Chondrocyte (in vitro differentiated cells): ENCODE results near the gene MTHFD1L. TPM values are rescaled to one million over a fixed set of nuclear protein-coding genes. Genes with fewer than 3 reads are reported as not detected.

ENCODE experiments used
- DNase-seq: peaks from one replicate; pipeline ENCODE4 v3.0.0; 2021; ENCODE audit warnings: mixed read lengths, low spot score
- H3K27ac Mint-ChIP-seq: one replicate; pipeline ENCODE4 v1.8.0; 2021; ENCODE audit warnings: mild to moderate bottlenecking, moderate library complexity, mixed read lengths; ENCODE audit not compliant: unreplicated experiment
- H3K27me3 Mint-ChIP-seq: 2 replicates; pipeline ENCODE4 v1.8.0; 2021; ENCODE audit warnings: low read depth, mixed read lengths
- H3K36me3 Mint-ChIP-seq: 2 replicates; pipeline ENCODE4 v1.8.0; 2021; ENCODE audit warnings: low read depth, mixed read lengths
- H3K4me1 Mint-ChIP-seq: 2 replicates; pipeline ENCODE4 v1.8.0; 2021; ENCODE audit warnings: low read depth, mild to moderate bottlenecking, mixed read lengths
- H3K4me3 Mint-ChIP-seq: one replicate; pipeline ENCODE4 v1.8.0; 2021; ENCODE audit warnings: mild to moderate bottlenecking, moderate library complexity, mixed read lengths; ENCODE audit not compliant: unreplicated experiment
- H3K9me3 Mint-ChIP-seq: 2 replicates; pipeline ENCODE4 v1.8.0; 2021; ENCODE audit warnings: low read depth, mixed read lengths
- total RNA-seq: library from RNA; stranded (reverse); gene quantifications from 3 replicates; pipeline ENCODE4 v1.2.1, GENCODE V29; 2021
- TF ChIP-seq, protein P1 (sequence below): fragments of 200-600 bp; sonication (generic); IDR thresholded peaks from 2 replicates; pipeline ENCODE4 v1.5.0; 2021; ENCODE audit warnings: antibody characterized with exemption, mild to moderate bottlenecking, moderate library complexity

MTHFD1L gene
- total RNA-seq, 1 donor from 2014 or later, result 93.7 TPM

DNA sequence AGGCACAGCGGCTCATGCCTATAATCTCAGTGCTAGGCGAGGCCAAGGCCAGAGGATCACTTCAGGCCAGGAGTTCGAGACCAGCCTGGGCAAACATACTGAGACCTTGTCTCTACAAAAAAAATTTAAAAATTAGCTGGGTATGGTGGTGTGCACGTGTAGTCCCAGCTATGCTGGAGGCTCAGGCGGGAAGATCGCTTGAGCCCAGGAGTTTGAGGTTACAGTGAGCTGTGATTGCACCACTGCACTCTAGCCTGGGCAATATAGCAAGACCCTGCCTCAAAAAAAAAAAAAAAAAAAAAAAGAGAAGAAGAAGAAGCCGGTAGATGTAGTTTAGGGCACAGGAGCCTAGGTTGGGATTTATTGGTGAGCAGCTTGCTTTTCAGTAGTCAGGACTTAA is 20.7 kb downstream of the MTHFD1L start:
- H3K27ac Mint-ChIP-seq, result no peak overlapping the region
- H3K4me1 Mint-ChIP-seq, result peaks cover 24% of the 10 kb centered on the region
- no peak overlapping the region for H3K4me3 Mint-ChIP-seq
- H3K9me3 Mint-ChIP-seq, result no peaks in the 10 kb centered on the region
- H3K27me3 Mint-ChIP-seq, result no peaks in the 10 kb centered on the region
- TF ChIP-seq, protein P1, sequence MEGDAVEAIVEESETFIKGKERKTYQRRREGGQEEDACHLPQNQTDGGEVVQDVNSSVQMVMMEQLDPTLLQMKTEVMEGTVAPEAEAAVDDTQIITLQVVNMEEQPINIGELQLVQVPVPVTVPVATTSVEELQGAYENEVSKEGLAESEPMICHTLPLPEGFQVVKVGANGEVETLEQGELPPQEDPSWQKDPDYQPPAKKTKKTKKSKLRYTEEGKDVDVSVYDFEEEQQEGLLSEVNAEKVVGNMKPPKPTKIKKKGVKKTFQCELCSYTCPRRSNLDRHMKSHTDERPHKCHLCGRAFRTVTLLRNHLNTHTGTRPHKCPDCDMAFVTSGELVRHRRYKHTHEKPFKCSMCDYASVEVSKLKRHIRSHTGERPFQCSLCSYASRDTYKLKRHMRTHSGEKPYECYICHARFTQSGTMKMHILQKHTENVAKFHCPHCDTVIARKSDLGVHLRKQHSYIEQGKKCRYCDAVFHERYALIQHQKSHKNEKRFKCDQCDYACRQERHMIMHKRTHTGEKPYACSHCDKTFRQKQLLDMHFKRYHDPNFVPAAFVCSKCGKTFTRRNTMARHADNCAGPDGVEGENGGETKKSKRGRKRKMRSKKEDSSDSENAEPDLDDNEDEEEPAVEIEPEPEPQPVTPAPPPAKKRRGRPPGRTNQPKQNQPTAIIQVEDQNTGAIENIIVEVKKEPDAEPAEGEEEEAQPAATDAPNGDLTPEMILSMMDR, result no peak
- H3K36me3 Mint-ChIP-seq, result peaks cover 29% of the 10 kb centered on the region
- no peak for DNase-seq

DNA sequence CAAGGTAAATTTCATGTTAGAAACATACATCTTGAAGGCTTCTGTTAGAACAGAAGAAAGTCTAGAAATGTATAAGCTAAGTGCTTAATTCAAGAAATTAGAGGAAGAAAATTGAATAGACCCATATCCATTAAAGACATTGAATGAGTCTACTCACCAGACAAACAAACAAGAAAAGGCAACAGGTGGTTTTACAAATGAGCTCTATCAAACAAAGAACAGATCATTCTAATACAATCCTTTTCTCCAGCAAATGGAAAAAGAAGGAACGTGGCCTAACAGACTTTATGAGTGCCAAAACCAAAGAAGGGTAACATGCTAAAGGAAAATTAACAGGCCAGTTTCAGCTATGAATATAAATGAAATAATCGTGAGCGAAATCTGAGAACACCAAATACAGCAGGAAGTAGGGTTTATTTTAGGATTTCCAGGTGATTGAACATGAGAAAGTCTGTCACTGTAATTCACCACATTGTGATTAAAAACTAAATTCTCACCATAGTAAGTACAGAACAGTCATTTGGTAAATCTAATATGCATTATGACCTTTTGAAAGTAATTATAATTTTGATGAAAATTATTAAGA is 22.6 kb downstream of the MTHFD1L start:
- DNase-seq, result no peak
- no peaks in the 10 kb centered on the region for H3K9me3 Mint-ChIP-seq
- H3K27ac Mint-ChIP-seq, result no peak overlapping the region
- H3K4me1 Mint-ChIP-seq, result peaks cover 23% of the 10 kb centered on the region
- TF ChIP-seq, protein P1, result no peak
- H3K27me3 Mint-ChIP-seq, result no peaks in the 10 kb centered on the region
- no peak overlapping the region for H3K4me3 Mint-ChIP-seq
- peaks cover 31% of the 10 kb centered on the region for H3K36me3 Mint-ChIP-seq

DNA sequence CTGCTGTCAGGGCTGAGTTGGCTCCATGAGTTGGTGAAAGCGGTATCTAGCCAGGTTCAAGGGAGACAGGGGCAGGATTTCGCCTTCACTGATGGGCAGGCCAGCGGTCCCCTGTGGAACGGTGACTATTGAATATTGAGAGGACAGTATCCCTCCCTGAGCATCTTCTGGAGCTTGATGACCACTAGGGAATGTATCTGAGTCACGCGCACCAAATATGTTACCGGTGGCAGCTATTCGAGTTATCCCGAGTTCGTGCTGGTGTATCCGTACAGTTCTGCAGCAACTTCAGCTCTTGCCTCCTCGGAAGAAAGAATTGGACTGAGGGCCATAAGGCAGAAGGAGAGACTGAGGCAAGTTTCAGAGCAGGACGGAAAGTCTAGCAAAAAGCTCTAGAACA is 24.8 kb downstream of the MTHFD1L start:
- Mint-ChIP-seq H3K36me3 (peaks cover 26% of the 10 kb centered on the region), H3K9me3 (no peaks in the 10 kb centered on the region), H3K27ac (no peak overlapping the region), H3K4me1 (peaks cover 27% of the 10 kb centered on the region), H3K4me3 (no peak overlapping the region), H3K27me3 (no peaks in the 10 kb centered on the region)
- TF ChIP-seq, protein P1, result no peak
- DNase-seq, result no peak

- H3K4me1 Mint-ChIP-seq, result peaks cover 30% of the 10 kb centered on the region
- no peak for DNase-seq
- H3K27me3 Mint-ChIP-seq, result no peaks in the 10 kb centered on the region
- no peaks in the 10 kb centered on the region for H3K9me3 Mint-ChIP-seq
- H3K36me3 Mint-ChIP-seq, result peaks cover 18% of the 10 kb centered on the region
- H3K27ac Mint-ChIP-seq, result peak overlapping the region; percentile 91
- H3K4me3 Mint-ChIP-seq, result no peak overlapping the region
- TF ChIP-seq, protein P1, result peak; percentile 94
These were observed 26.5 kb downstream of the MTHFD1L start for GRCh38 chr6:150891888-150892485.

GRCh38 chr6:150894191-150894744 is 28.8 kb downstream of the MTHFD1L start:
- Mint-ChIP-seq H3K27ac (peak overlapping the region; percentile 53), H3K27me3 (no peaks in the 10 kb centered on the region), H3K4me3 (no peak overlapping the region)

More at GRCh38 chr6:150894191-150894744, 28.8 kb downstream of the MTHFD1L start:
- Mint-ChIP-seq H3K36me3 (peaks cover 9% of the 10 kb centered on the region), H3K4me1 (peaks cover 41% of the 10 kb centered on the region), H3K9me3 (no peaks in the 10 kb centered on the region)
- TF ChIP-seq, protein P1, result no peak
- no peak for DNase-seq
